ENCODE data around the gene FRS2.

FRS2 gene

GRCh38 chr12:69469854-69470188 lies 367 bp upstream of the FRS2 start:
- Histone ChIP-seq H3K27me3 (ENCODE audit: low read depth, low read length) (no peaks in the 10 kb centered on the region), H2AFZ (ENCODE audit: low read depth, low read length) (peak overlapping the region; percentile 85)

GRCh38 chr12:69471076-69471430 lies 865 bp downstream of the FRS2 start:
- Histone ChIP-seq H3K9ac (ENCODE audit: low read length) (peak overlapping the region; percentile 89), H3K36me3 (replicated peaks; ENCODE audit: low read depth, low read length) (no peaks in the 10 kb centered on the region), H3K27me3 (ENCODE audit: low read depth, low read length) (no peaks in the 10 kb centered on the region), H3K4me3 (ENCODE audit: low read length) (peak overlapping the region; percentile 85), H4K20me1 (ENCODE audit: insufficient read depth, low read length) (peaks cover 33% of the 10 kb centered on the region), H3K79me2 (ENCODE audit: low read length) (peaks cover 59% of the 10 kb centered on the region), H3K27ac (ENCODE audit: low read length) (no peak overlapping the region), H3K4me2 (ENCODE audit: low read length) (peak overlapping the region; percentile 91), H3K9me3 (ENCODE audit: insufficient read depth, low read length) (no peaks in the 10 kb centered on the region), H3K4me1 (ENCODE audit: low read length) (peaks cover 25% of the 10 kb centered on the region), H2AFZ (ENCODE audit: low read depth, low read length) (no peak overlapping the region)
- no peak for TF ChIP-seq CTCF (IDR thresholded peaks at IDR 0.05; ENCODE audit: low read depth, low read length)
- TF ChIP-seq EZH2phosphoT487 (IDR thresholded peaks at IDR 0.05; ENCODE audit: low read depth), result no peak

More at GRCh38 chr12:69469854-69470188, 367 bp upstream of the FRS2 start:
- H3K79me2 ChIP-seq (ENCODE audit: low read length), result peaks cover 46% of the 10 kb centered on the region
- peak overlapping the region; percentile 85 for H3K4me3 ChIP-seq (ENCODE audit: low read length)
- no peaks in the 10 kb centered on the region for H3K9me3 ChIP-seq (ENCODE audit: insufficient read depth, low read length)
- peak overlapping the region; percentile 58 for H3K27ac ChIP-seq (ENCODE audit: low read length)
- TF ChIP-seq EZH2phosphoT487 (IDR thresholded peaks at IDR 0.05; ENCODE audit: low read depth) (no peak), CTCF (IDR thresholded peaks at IDR 0.05; ENCODE audit: low read depth, low read length) (no peak)
- H3K4me2 ChIP-seq (ENCODE audit: low read length), result peak overlapping the region; percentile 89
- peaks cover 21% of the 10 kb centered on the region for H3K4me1 ChIP-seq (ENCODE audit: low read length)
- H3K9ac ChIP-seq (ENCODE audit: low read length), result peak overlapping the region; percentile 89
- H3K36me3 ChIP-seq (replicated peaks; ENCODE audit: low read depth, low read length), result no peaks in the 10 kb centered on the region
- H4K20me1 ChIP-seq (ENCODE audit: insufficient read depth, low read length), result peaks cover 23% of the 10 kb centered on the region

- Histone ChIP-seq H3K27ac (ENCODE audit: low read length) (no peak overlapping the region), H3K9ac (ENCODE audit: low read length) (no peak overlapping the region), H3K79me2 (ENCODE audit: low read length) (peaks cover 65% of the 10 kb centered on the region), H3K4me1 (ENCODE audit: low read length) (peaks cover 24% of the 10 kb centered on the region), H2AFZ (ENCODE audit: low read depth, low read length) (no peak overlapping the region), H3K4me3 (ENCODE audit: low read length) (peak overlapping the region; percentile 85), H3K27me3 (ENCODE audit: low read depth, low read length) (no peaks in the 10 kb centered on the region), H3K36me3 (replicated peaks; ENCODE audit: low read depth, low read length) (no peaks in the 10 kb centered on the region), H3K4me2 (ENCODE audit: low read length) (peak overlapping the region; percentile 91), H3K9me3 (ENCODE audit: insufficient read depth, low read length) (no peaks in the 10 kb centered on the region), H4K20me1 (ENCODE audit: insufficient read depth, low read length) (peaks cover 36% of the 10 kb centered on the region)
- no peak for TF ChIP-seq EZH2phosphoT487 (IDR thresholded peaks at IDR 0.05; ENCODE audit: low read depth)
- no peak for TF ChIP-seq CTCF (IDR thresholded peaks at IDR 0.05; ENCODE audit: low read depth, low read length)
Observed at GRCh38 chr12:69471667-69472385, 1.6 kb downstream of the FRS2 start.

GRCh38 chr12:69473262-69473661 lies 3.1 kb downstream of the FRS2 start:
- Histone ChIP-seq H3K27ac (ENCODE audit: low read length) (no peak overlapping the region), H3K9me3 (ENCODE audit: insufficient read depth, low read length) (no peaks in the 10 kb centered on the region), H4K20me1 (ENCODE audit: insufficient read depth, low read length) (peaks cover 36% of the 10 kb centered on the region), H3K79me2 (ENCODE audit: low read length) (peaks cover 76% of the 10 kb centered on the region), H3K4me1 (ENCODE audit: low read length) (peaks cover 16% of the 10 kb centered on the region), H3K9ac (ENCODE audit: low read length) (no peak overlapping the region), H3K4me3 (ENCODE audit: low read length) (no peak overlapping the region), H2AFZ (ENCODE audit: low read depth, low read length) (no peak overlapping the region), H3K27me3 (ENCODE audit: low read depth, low read length) (no peaks in the 10 kb centered on the region), H3K4me2 (ENCODE audit: low read length) (no peak overlapping the region), H3K36me3 (replicated peaks; ENCODE audit: low read depth, low read length) (no peaks in the 10 kb centered on the region)
- TF ChIP-seq EZH2phosphoT487 (IDR thresholded peaks at IDR 0.05; ENCODE audit: low read depth), result no peak
- no peak for TF ChIP-seq CTCF (IDR thresholded peaks at IDR 0.05; ENCODE audit: low read depth, low read length)
